Activated CD4-positive, CD25-positive, alpha-beta regulatory T cell treated with anti-CD3 and anti-CD28 coated beads, Interleukin-2, amount 50 U/mL, for 24 hours (primary cell): ENCODE data around the gene ASS1.

Experiments used
- ATAC-seq, 2 donors: fragments of 150-1000 bp; cut with Tn5 transposase; one replicate each; pipeline ENCODE4 v1.10.0; 2021; ENCODE audit warnings: mild to moderate bottlenecking in 1 of 2, moderate library complexity in 1 of 2

The ASS1 gene

GRCh38 chr9:130500340-130501180 lies 55.8 kb downstream of the ASS1 start:
- ATAC-seq = no peak

- no peak for ATAC-seq
Observed at GRCh38 chr9:130501639-130502038, 56.9 kb downstream of the ASS1 start.

- ATAC-seq = no peak
Observed at GRCh38 chr9:130508218-130508617, 63.5 kb downstream of the ASS1 start.

GRCh38 chr9:130512199-130512598 lies 67.4 kb downstream of the ASS1 start:
- no peak for ATAC-seq

GRCh38 chr9:130513078-130513477 lies 68.3 kb downstream of the ASS1 start:
- ATAC-seq = no peak

- ATAC-seq = no peak
Observed at GRCh38 chr9:130518233-130518632, 73.5 kb downstream of the ASS1 start.

- ATAC-seq = no peak
Observed at GRCh38 chr9:130518943-130519799, 74.4 kb downstream of the ASS1 start.

GRCh38 chr9:130519927-130520326 lies 75.2 kb downstream of the ASS1 start:
- no peak for ATAC-seq

GRCh38 chr9:130521715-130522114 lies 77.0 kb downstream of the ASS1 start:
- ATAC-seq = no peak

- ATAC-seq = no peak
Observed at GRCh38 chr9:130522233-130522808, 77.6 kb downstream of the ASS1 start.

- ATAC-seq = no peak
Observed at GRCh38 chr9:130523921-130524320, 79.2 kb downstream of the ASS1 start.

- ATAC-seq = no peak
Observed at GRCh38 chr9:130526193-130526853, 81.6 kb downstream of the ASS1 start.

GRCh38 chr9:130526854-130527650 lies 82.3 kb downstream of the ASS1 start:
- ATAC-seq = no peak

GRCh38 chr9:130527651-130528310 lies 83.0 kb downstream of the ASS1 start:
- ATAC-seq = no peak

GRCh38 chr9:130528674-130529073 lies 83.9 kb downstream of the ASS1 start:
- no peak for ATAC-seq

GRCh38 chr9:130530938-130531337 lies 86.2 kb downstream of the ASS1 start:
- no peak for ATAC-seq

GRCh38 chr9:130531670-130532069 lies 86.9 kb downstream of the ASS1 start:
- no peak for ATAC-seq

GRCh38 chr9:130532426-130533080 lies 87.8 kb downstream of the ASS1 start:
- no peak for ATAC-seq

- no peak for ATAC-seq
Observed at GRCh38 chr9:130535818-130536521, 91.2 kb downstream of the ASS1 start.

- no peak for ATAC-seq
Observed at GRCh38 chr9:130536701-130537107, 91.9 kb downstream of the ASS1 start.
